Esophagus (tissue), 2 donors: Measurements from ENCODE around the gene FAM24B. TPM values are rescaled to one million over a fixed set of nuclear protein-coding genes. Genes with fewer than 3 reads are reported as not detected.
"Not testable (repeated sequence)": the region's sequence is repeated elsewhere in the genome, so short reads cannot be mapped to it uniquely, and the experiment has no call there.

Experiments
- H3K27ac ChIP-seq, 2 donors: one replicate each; pipeline ENCODE4 v1.5.1; 2013; ENCODE audit warnings: low read depth in 2 of 2, mild to moderate bottlenecking in 2 of 2, inconsistent platforms in 1 of 2, low read length in 1 of 2, moderate library complexity in 1 of 2
- H3K27me3 ChIP-seq, 2 donors: one replicate each; pipeline ENCODE4 v1.6.1; 2013; ENCODE audit warnings: low read length in 2 of 2, control low read depth in 1 of 2, mild to moderate bottlenecking in 1 of 2; ENCODE audit not compliant: insufficient read depth in 2 of 2, control insufficient read depth in 1 of 2
- H3K36me3 ChIP-seq, 2 donors: one replicate each; pipeline ENCODE4 v1.6.1; 2013; ENCODE audit warnings: low read length in 1 of 2; ENCODE audit not compliant: control insufficient read depth in 2 of 2, insufficient read depth in 2 of 2
- H3K4me1 ChIP-seq, 2 donors: one replicate each; pipeline ENCODE4 v1.6.1; 2013; ENCODE audit warnings: low read length in 1 of 2; ENCODE audit not compliant: control insufficient read depth in 2 of 2, insufficient read depth in 2 of 2
- H3K4me3 ChIP-seq, 2 donors: one replicate each; pipeline ENCODE4 v1.5.1; 2013; ENCODE audit warnings: low read length in 2 of 2, mild to moderate bottlenecking in 2 of 2, low read depth in 1 of 2, moderate library complexity in 1 of 2
- H3K9me3 ChIP-seq, 2 donors: one replicate each; pipeline ENCODE4 v1.6.1; 2013; ENCODE audit warnings: mild to moderate bottlenecking in 2 of 2, low read depth in 1 of 2, low read length in 1 of 2, moderate library complexity in 1 of 2; ENCODE audit not compliant: control insufficient read depth in 2 of 2, insufficient read depth in 1 of 2
- WGBS, 2 donors: extraction: QIAGEN DNeasy Blood & Tissue Kit; methylation state at CpG; one replicate each; pipeline ENCODE4 v1.1.7; 2013; 5-methylcytosine and 5-hydroxymethylcytosine counted together
- polyA plus RNA-seq, 2 donors: library from polyadenylated mRNA; stranded (reverse); fragments of 200-250 nt; gene quantifications; one replicate each; pipeline ENCODE4 v1.2.3, GENCODE V29; 2013
- donor health status: healthy with polysubstance abuse.
- donor health status: Bipolar disorder and iron deficiency.

FAM24B gene
- polyA plus RNA-seq, 2 donors: 1.9 to 2.6 TPM

GRCh38 chr10:122861711-122862161 is 17.6 kb downstream of the FAM24B start:
- Histone ChIP-seq H3K4me3 (no peak overlapping the region), H3K9me3 (no peaks in the 10 kb centered on the region), H3K27me3 (no peaks in the 10 kb centered on the region), H3K36me3 (no peaks in the 10 kb centered on the region), H3K4me1 (no peaks in the 10 kb centered on the region), H3K27ac (no peak overlapping the region)
- WGBS, 2 donors: 64 to 66% methylated on average over 1 of the region's 1 CpG

GRCh38 chr10:122859527-122859926 is 19.9 kb downstream of the FAM24B start:
- H3K36me3 ChIP-seq: no peaks in the 10 kb centered on the region
- WGBS, 2 donors: 87 to 88% methylated on average over 1 of the region's 1 CpG

GRCh38 chr10:122858042-122858441 is 21.3 kb downstream of the FAM24B start:
- not testable (repeated sequence) for H3K36me3 ChIP-seq, H3K9me3 ChIP-seq, H3K27ac ChIP-seq, H3K4me3 ChIP-seq, H3K27me3 ChIP-seq, H3K4me1 ChIP-seq
- 94 to 97% methylated on average over 5 of the region's 5 CpGs for WGBS, 2 donors

More at GRCh38 chr10:122859527-122859926, 19.9 kb downstream of the FAM24B start:
- H3K4me1 ChIP-seq: no peaks in the 10 kb centered on the region
- no peak overlapping the region for H3K4me3 ChIP-seq
- no peaks in the 10 kb centered on the region for H3K27me3 ChIP-seq
- no peak overlapping the region for H3K27ac ChIP-seq
- no peaks in the 10 kb centered on the region for H3K9me3 ChIP-seq

GRCh38 chr10:122856902-122857301 is 22.5 kb downstream of the FAM24B start:
- Histone ChIP-seq H3K27ac (no peak overlapping the region), H3K9me3 (no peaks in the 10 kb centered on the region), H3K27me3 (no peaks in the 10 kb centered on the region), H3K4me3 (no peak overlapping the region), H3K36me3 (peaks cover 0 to 2% of the 10 kb centered on the region in 2 donors), H3K4me1 (no peaks in the 10 kb centered on the region)
- WGBS, 2 donors: 90 to 92% methylated on average over 1 of the region's 1 CpG

- Histone ChIP-seq H3K4me1 (no peaks in the 10 kb centered on the region), H3K4me3 (no peak overlapping the region), H3K27me3 (no peaks in the 10 kb centered on the region), H3K9me3 (no peaks in the 10 kb centered on the region), H3K36me3 (peaks cover 0 to 2% of the 10 kb centered on the region in 2 donors), H3K27ac (no peak overlapping the region)
- WGBS, 2 donors: 69 to 80% methylated on average over 3 of the region's 3 CpGs
Observed at GRCh38 chr10:122855745-122856144, 23.6 kb downstream of the FAM24B start.

GRCh38 chr10:122854648-122855047 is 24.7 kb downstream of the FAM24B start:
- Histone ChIP-seq H3K36me3 (peaks cover 0 to 4% of the 10 kb centered on the region in 2 donors), H3K4me3 (no peak overlapping the region), H3K4me1 (no peaks in the 10 kb centered on the region), H3K27ac (no peak overlapping the region), H3K27me3 (no peaks in the 10 kb centered on the region), H3K9me3 (no peaks in the 10 kb centered on the region)
- WGBS, 2 donors: 85% methylated on average over 5 of the region's 5 CpGs

GRCh38 chr10:122853665-122854313 is 25.6 kb downstream of the FAM24B start:
- Histone ChIP-seq H3K4me3 (no peak overlapping the region), H3K36me3 (peaks cover 0 to 4% of the 10 kb centered on the region in 2 donors), H3K27ac (no peak overlapping the region), H3K9me3 (no peaks in the 10 kb centered on the region), H3K4me1 (no peaks in the 10 kb centered on the region), H3K27me3 (no peaks in the 10 kb centered on the region)
- 86 to 87% methylated on average over 1 of the region's 1 CpG for WGBS, 2 donors

GRCh38 chr10:122852261-122852660 is 27.1 kb downstream of the FAM24B start:
- Histone ChIP-seq H3K4me1 (no peaks in the 10 kb centered on the region), H3K4me3 (no peak overlapping the region), H3K36me3 (peaks cover 0 to 7% of the 10 kb centered on the region in 2 donors), H3K27ac (no peak overlapping the region), H3K9me3 (no peaks in the 10 kb centered on the region), H3K27me3 (no peaks in the 10 kb centered on the region)
- 85 to 86% methylated on average over 2 of the region's 2 CpGs for WGBS, 2 donors

GRCh38 chr10:122850705-122851640 is 28.4 kb downstream of the FAM24B start:
- Histone ChIP-seq H3K27me3 (no peaks in the 10 kb centered on the region), H3K36me3 (peaks cover 0 to 7% of the 10 kb centered on the region in 2 donors), H3K4me1 (no peaks in the 10 kb centered on the region), H3K4me3 (no peak overlapping the region), H3K27ac (no peak overlapping the region), H3K9me3 (no peaks in the 10 kb centered on the region)
- 72 to 81% methylated on average over 5 of the region's 5 CpGs for WGBS, 2 donors
